Measurements from ENCODE around the gene CDH26. TPM values are rescaled to one million over a fixed set of nuclear protein-coding genes. Genes with fewer than 3 reads are reported as not detected.

The CDH26 gene
- total and polyA plus RNA-seq, 2 donors (not counting 3 experiments of a cell fraction or from before 2014, with no cell fraction given) = 0.01 TPM; not detected in 1

DNA sequence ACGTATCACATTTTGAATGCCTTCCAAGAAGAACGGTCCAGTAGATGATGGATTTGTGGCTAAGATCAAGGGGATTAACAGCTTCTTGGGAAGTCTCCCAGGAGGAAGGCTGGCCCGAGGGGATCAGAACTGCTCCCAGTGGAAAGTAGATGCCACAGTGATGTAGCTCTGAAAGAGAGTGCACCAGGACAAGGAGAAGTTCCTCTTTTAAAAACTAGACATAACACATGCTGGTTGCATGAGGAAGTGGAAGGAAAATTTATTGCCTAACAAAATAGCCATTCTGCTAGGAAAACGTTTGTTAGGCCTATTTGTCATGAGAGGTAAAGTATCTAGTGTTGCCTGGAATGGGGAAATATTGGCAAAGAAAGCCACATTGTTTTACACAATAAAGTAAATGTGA is 87.8 kb downstream of the CDH26 start:
- Histone ChIP-seq H3K79me2 (ENCODE audit: control insufficient read depth, insufficient read depth, low read length) (no peaks in the 10 kb centered on the region), H3K36me3 (ENCODE audit: control insufficient read depth in 2 of 2, extremely low read depth in 1 of 2, insufficient read depth in 2 of 2, low read length in 2 of 2) (no peaks in the 10 kb centered on the region), H3K27me3 (ENCODE audit: control insufficient read depth in 2 of 2, insufficient read depth in 2 of 2, low read length in 2 of 2) (no peaks in the 10 kb centered on the region), H2AFZ (ENCODE audit: low read depth, low read length) (no peak overlapping the region), H3K4me2 (ENCODE audit: insufficient read depth, low read length) (no peak overlapping the region), H3K9me3 (replicated peaks; ENCODE audit: control insufficient read depth, insufficient read depth, low read length) (no peaks in the 10 kb centered on the region), H3K9ac (replicated peaks; ENCODE audit: extremely low read depth, insufficient read depth, low read length) (no peak overlapping the region), H3K9me1 (replicated peaks; ENCODE audit: control insufficient read depth, extremely low read depth, insufficient read depth, low read length) (no peaks in the 10 kb centered on the region), H4K20me1 (replicated peaks; ENCODE audit: control insufficient read depth, extremely low read depth, insufficient read depth, low read length) (no peaks in the 10 kb centered on the region), H3K4me3 (replicated peaks in 1 of 3; ENCODE audit: insufficient read depth in 1 of 3, low read depth in 1 of 3, low read length in 3 of 3) (no peak overlapping the region), H3K27ac (ENCODE audit: insufficient read depth, low read depth, low read length) (no peak overlapping the region), H3K4me1 (ENCODE audit: control insufficient read depth, extremely low read depth, insufficient read depth, low read length) (no peaks in the 10 kb centered on the region)
- POLR2A ChIA-PET = no interaction called here
- TF ChIP-seq JUN (IDR thresholded peaks at IDR 0.05; ENCODE audit: borderline replicate concordance, insufficient read depth, insufficient read length, low read depth) = no peak
- TF ChIP-seq, protein P1, sequence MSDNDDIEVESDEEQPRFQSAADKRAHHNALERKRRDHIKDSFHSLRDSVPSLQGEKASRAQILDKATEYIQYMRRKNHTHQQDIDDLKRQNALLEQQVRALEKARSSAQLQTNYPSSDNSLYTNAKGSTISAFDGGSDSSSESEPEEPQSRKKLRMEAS (IDR thresholded peaks at IDR 0.05; ENCODE audit: insufficient read depth, insufficient read length) = no peak
- TF ChIP-seq MYC (IDR thresholded peaks at IDR 0.05; ENCODE audit: low read depth, low read length) = no peak
- no peak for TF ChIP-seq EZH2 (IDR thresholded peaks at IDR 0.05; ENCODE audit: borderline replicate concordance, low read depth, low read length, severe bottlenecking)
- no peak for TF ChIP-seq GATA2 (IDR thresholded peaks at IDR 0.05; ENCODE audit: insufficient read depth, insufficient read length, low read depth, low read length)
- no peak for TF ChIP-seq POLR2A (IDR thresholded peaks at IDR 0.05; ENCODE audit: low read depth, low read length)
- TF ChIP-seq, protein P2, sequence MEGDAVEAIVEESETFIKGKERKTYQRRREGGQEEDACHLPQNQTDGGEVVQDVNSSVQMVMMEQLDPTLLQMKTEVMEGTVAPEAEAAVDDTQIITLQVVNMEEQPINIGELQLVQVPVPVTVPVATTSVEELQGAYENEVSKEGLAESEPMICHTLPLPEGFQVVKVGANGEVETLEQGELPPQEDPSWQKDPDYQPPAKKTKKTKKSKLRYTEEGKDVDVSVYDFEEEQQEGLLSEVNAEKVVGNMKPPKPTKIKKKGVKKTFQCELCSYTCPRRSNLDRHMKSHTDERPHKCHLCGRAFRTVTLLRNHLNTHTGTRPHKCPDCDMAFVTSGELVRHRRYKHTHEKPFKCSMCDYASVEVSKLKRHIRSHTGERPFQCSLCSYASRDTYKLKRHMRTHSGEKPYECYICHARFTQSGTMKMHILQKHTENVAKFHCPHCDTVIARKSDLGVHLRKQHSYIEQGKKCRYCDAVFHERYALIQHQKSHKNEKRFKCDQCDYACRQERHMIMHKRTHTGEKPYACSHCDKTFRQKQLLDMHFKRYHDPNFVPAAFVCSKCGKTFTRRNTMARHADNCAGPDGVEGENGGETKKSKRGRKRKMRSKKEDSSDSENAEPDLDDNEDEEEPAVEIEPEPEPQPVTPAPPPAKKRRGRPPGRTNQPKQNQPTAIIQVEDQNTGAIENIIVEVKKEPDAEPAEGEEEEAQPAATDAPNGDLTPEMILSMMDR (IDR thresholded peaks at IDR 0.05; ENCODE audit: extremely low read depth in 1 of 2, insufficient read depth in 1 of 2, low read depth in 1 of 2, low read length in 2 of 2) = no peak
- no peak for TF ChIP-seq POLR2AphosphoS5 (IDR thresholded peaks at IDR 0.05; ENCODE audit: insufficient read depth, low read depth, low read length)
- no peak for TF ChIP-seq FOS (IDR thresholded peaks at IDR 0.05; ENCODE audit: borderline replicate concordance, insufficient read depth, low read length)
- no peak for FAIRE-seq
- DNase-seq (ENCODE audit: low read depth, low spot score) = no peak
- dilution Hi-C loops (cut with MboI; ENCODE audit: extremely low pct_ligation_motif_present, low sequenced_read_pairs) (no loop called here), intact Hi-C loops (cut with micrococcal nuclease) (no loop called here)
- CTCF ChIA-PET = no interaction called here
- BruUV-seq (replicated peaks) = no TSS peak

Measured in endothelial cell of umbilical vein (primary cell).